ENCODE data around the gene FOXL3.

Gene FOXL3

DNA sequence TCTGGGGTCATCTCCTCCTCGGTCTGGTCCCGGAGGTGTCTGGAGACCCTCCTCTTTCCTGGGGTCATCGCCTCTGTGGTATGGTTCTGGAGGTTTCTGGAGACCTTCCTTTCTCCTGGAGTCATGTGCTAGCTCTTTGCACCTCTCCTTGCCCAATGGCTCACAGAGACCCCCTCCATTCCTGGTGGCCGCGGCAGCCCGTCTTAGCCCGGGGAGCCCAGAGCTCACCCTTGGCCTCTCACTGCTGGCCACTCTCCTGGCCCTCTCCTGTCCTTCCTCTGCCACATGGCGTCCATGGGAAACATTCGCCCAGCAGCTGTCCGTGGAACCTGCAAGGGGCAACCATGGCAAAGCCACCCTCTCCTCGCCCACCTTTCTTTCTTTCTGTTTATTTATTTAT lies 20.2 kb upstream of the FOXL3 start:
- DNase-seq = peak; percentile 6

DNA sequence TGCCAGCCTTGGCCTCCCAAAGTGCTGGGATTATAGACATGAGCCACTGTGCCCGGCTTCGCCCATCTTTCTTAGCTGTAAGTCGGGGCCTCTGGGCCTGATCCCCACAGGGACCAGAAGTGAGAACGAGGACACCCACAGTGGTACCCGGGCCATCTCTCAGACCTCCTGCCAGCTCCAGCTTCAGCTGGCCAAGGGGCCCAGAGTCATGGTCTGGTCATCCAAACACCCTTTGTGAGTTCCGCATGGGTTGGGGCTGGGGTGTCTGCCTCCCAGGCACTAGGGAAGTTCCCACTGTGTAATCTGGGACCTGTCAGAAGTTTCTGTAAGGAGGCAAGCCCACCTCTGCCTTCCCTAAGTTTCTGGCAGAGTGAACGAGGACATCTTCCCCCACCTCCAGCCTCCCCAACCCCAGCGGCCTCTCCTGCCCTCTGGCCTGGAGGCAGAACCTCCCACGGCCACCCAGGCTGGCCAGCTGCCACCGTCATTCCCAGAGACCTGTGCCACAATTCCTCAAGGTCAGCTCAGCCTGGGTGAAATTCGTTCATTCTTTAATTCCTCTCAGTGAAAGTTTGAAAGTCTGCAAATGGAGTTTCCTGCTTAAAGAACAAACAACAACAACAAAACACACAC lies 19.5 kb upstream of the FOXL3 start:
- peak; percentile 6 for DNase-seq

- DNase-seq = peak; percentile 0
Observed at GRCh38 chr7:271266-272107, 18.5 kb upstream of the FOXL3 start.

DNA sequence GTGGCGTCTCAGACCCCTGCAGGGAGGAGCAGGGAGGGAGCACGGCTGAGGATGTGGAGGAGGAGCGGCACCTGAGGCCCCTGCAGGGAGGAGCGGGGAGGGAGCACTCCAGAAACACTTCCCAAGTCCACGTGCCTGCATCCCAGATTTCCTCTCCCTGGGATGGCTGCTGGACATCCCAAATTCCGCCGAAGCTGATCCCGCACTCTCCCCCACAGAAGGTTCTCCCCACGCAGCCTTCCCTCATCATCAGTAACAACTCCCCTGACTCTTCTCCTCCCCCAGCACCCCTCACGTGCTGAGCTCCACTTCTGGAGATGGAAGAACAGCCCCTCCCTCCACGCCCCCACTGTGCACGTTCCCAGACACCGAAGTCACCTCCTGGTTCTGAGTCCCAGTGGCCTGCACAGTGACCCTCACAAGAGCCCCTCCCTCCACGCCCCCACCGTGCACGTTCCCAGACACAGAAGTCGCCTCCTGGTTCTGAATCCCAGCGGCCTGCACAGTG lies 17.8 kb upstream of the FOXL3 start:
- no peak for DNase-seq

DNA sequence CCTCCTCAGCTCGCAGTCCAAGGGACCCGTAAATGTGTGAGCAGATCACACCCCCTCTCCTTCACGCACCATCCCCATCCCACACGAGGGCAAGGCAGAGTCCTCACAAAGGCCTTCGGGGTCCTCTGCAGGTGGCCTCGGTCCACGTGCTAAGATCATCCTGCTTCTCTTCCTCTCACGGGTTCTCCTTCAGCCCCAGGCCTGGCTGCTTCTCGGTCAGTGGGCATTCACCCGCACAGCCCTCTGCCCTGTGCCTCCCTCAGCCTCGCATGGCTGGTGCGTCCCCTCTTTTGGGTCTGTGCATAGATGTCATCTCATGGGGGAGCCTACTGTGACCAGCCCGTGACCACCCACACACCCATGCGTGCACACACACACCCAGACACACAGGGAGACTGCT lies 17.3 kb upstream of the FOXL3 start:
- DNase-seq = peak; percentile 6

DNA sequence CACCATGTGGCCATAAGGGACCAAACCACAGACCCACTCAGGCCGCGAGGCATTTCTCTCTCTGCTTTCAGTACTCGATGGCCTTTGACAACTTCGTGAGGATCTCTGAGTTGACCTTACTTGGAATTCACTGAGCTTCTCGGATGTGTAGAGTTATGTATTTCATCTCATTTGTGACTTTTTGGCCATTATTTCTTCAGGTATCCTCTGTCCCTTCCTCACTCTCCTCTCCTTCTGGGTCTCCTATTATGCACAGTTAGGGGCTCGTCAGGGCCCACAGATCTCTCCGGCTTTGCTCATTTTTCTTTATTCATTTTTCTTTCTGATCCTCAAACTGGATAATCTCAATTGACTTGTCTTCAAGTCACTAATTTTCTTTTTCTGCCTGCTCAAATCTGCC lies 16.6 kb upstream of the FOXL3 start:
- peak; percentile 1 for DNase-seq

GRCh38 chr7:274266-274665 lies 15.7 kb upstream of the FOXL3 start:
- no peak for DNase-seq

DNA sequence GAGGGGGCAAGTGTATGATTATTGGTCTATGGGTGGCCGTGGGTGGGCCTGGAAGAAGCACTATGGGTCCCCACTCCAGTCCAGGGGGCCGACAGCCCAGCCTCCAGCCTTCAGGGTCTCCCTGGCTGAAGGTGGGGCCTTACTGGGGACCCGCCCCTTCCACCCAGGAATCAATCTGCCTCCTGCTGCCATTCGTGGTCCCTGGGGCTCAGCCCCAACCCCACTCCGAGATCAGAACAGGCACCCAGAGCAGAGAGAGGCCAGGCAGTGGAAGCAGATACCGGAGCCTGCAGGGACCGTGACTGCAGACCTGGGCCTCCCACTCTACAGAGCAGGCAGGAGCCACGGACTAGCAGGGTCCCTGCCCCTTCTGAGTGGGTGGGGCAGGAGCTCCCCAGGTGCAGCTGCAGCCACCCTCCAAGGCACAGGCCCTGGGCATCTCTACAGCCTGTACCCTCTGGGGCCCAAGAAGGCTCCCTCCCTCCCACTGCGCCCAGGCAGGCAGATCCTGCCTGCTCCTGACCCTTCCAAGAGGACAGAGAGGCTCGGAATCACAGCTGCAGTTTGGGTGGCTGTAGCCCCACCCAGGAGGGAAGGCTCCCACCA lies 13.6 kb upstream of the FOXL3 start:
- peak; percentile 6 for DNase-seq

DNA sequence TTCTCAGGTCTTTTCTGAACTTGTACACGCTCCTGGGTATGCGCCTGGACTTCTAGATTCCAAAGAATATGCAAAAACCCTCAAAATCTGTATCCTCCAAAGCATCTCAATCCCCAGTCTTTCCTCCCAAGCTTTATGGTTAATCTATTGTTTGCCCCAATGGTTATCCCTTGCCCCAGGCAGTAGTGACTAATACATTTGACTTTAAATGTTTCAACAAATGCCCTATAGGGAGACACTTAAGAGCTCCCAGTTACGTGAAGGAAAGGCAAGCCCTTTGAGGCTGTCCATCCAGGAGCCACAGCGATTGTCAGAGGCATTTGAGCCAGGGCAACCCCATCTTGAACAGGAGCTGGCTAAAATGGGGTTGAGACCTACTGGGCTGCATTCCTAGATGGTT lies 12.7 kb upstream of the FOXL3 start:
- no peak for DNase-seq

DNA sequence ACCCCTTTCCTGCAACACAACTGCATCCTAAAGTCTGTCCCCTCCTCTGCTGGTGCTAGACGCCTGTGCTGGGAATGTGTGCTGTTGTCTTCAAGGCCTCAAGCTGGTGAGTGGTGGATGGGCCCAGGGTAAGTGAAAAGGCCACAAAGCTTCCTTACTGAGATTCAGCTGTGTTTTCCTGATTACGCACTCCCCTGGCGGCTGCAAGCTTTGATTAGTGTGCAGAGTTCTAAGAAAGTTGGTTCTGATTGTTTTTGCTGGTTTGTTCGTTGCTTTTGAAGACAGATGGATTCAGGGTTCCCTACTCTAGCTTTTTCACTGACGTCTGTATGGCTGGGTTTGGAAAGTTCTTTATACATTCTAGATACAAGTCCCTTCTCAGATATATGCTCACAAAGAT lies 11.9 kb upstream of the FOXL3 start:
- no peak for DNase-seq

DNA sequence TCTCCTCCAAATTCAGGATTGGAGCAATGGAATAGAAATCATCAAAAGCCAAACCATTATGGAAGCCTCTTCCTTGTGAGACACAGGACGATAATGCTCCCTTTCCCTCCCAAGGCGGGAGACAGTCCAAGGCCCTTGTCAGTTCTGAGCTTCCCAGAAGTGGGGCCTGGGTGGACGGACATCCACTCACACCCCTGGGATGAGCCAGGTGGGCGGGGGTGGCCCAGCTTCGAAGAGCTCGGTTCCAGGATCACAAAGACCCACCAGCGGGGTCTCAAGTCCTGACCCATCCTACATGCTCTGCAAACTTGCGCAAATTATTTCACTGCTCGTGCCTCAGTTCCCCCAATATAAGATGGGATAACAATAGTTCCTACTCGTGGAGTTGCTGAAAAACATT lies 10.1 kb upstream of the FOXL3 start:
- no peak for DNase-seq

GRCh38 chr7:280461-280860 lies 9.5 kb upstream of the FOXL3 start:
- DNase-seq = no peak

DNA sequence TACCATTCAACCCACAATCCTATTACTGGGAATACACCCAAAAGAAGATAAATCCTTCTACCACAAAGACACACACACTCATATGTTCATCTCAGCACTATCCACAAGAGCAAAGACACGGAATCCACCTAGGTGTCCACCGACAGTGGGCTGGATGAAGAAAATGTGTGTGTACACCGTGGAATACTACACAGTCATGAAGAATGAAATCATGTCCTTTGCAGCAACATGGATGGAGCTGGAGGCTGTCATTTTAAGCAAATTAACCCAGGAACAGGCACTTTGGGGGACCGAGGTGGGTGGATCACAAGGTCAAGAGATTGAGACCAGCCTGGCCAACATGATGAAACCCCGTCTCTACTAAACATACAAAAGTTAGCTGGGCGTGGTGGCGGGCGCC lies 8.3 kb upstream of the FOXL3 start:
- DNase-seq = no peak

GRCh38 chr7:282621-283020 lies 7.3 kb upstream of the FOXL3 start:
- DNase-seq = no peak

DNA sequence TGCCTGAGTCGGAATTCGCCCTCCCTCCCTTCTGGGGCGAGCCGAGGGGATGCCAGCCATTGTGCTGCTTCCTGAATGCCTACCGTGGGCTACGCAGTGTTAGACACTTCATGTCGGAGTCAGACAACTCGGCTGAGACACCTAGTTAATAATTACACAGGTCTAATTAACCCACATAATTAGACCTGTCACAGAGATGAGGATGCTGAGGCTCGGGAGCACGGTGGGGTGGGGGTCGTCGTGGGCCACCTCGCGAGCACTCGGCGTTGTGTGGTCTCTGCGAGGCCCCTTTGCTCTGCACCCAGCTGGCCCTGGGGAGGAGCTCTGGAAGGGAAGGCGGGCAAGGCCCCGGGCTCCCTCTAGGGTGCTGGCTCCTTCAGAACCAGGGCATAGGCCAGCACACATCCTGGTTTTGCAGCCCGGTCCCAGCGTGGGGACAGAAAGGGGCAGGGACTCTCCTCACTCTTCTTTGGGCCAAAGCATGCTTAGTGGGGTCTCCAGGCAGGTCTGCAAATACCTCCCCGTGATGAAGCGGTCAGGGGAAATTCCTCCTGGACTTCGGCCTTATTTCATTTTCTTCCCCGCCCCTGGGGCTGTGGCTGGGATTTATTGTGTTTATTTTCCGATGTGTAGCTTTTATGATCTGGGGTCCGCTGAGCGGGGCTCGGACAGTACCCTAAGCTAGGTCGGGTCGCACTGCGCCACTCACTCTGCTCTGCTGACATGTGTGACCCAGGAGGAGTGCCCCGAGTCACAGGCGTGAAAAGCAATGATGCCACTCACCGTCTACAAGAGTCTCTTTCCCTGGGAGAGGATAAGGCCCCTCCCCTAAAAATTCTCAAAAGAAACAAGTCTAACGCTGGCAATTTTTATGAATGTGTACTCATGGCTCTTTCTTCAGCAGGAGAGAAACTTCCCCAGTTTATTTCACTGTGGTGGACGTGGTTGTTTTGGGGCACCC lies 4.9 kb upstream of the FOXL3 start:
- DNase-seq = no peak

DNA sequence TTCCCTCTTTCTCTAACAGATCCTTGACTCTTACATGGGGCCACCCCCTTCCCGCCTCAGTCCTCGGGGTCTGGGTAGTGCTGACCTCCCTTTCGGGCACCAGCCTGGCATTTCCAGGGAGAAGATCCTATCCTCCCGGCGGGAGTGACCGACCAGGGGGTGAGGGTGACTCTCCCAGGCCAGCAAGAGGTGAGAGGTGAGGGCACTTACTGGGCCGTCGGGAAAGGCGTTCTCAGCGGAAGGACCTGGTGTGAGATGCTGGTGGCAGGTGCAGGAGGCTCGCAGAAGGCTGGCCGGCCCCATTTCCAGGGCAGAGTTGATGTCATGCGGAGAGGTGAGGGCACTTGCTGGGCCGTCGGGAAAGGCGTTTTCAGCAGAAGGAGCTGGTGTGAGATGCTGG lies 4.2 kb upstream of the FOXL3 start:
- no peak for DNase-seq

DNA sequence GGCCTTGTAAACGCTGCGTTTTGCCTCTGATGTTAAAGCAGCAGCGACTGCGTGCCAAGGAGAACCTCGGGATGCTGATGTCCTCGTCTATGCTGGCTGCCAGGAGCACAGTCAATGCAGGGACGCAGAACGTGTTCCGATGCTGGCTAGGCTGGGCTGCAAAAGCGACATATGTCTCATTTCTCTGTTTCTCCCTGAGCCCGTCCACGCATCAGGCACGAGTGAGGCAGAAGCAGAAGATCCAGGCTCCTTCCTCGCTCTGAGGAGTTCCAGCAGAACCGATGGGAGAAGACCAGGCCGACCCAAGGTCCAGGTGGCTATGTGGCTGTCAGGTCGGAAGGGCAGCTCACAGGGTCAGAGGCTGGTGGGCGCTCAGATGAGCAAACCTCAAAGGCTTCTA lies 3.7 kb upstream of the FOXL3 start:
- no peak for DNase-seq

GRCh38 chr7:288671-289101 lies 1.3 kb upstream of the FOXL3 start:
- no peak for DNase-seq

GRCh38 chr7:289209-289755 lies 688 bp upstream of the FOXL3 start:
- no peak for DNase-seq

- no peak for DNase-seq
Observed at GRCh38 chr7:290554-291372, 793 bp downstream of the FOXL3 start.

- no peak for DNase-seq
Observed at GRCh38 chr7:291373-292092, 1.6 kb downstream of the FOXL3 start.

All from activated naive CD4-positive, alpha-beta T cell treated with anti-CD3 and anti-CD28 coated beads, Interleukin-2, amount 50 U/mL, for 16 hours (primary cell).